ENCODE measurements around the gene SPPL3. TPM values are rescaled to one million over a fixed set of nuclear protein-coding genes. Genes with fewer than 3 reads are reported as not detected.

SPPL3 gene
- total and polyA plus RNA-seq, 2 experiments from 2014 or later, result 10.9 to 27.8 TPM

DNA sequence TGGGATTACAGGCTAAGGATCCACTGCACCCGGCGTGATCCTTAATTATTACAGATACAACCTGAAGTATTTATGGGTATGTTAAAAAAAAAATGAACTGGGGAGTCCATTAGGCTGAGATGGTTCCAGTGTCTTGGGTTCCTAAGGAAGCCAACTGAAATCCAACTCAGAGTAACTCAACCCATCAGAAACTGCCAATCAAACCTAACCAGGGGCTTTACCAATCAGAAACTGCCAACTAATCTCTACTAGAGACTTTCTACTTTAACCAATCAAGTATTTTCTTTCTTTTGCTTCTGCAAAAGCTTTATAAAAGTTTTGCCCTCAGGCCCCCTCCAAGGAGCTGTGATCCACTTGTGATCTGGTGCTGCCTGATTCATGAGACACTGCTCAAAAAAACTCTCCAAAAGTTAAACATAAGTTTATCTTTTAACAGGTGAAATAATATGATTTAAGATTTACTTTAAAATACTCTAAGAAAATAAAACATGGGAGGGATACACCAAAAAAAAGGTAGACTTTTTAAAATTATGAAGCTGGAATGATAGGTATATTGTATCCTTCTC is 90.5 kb downstream of the SPPL3 start (continued):
- TF ChIP-seq, protein P1, sequence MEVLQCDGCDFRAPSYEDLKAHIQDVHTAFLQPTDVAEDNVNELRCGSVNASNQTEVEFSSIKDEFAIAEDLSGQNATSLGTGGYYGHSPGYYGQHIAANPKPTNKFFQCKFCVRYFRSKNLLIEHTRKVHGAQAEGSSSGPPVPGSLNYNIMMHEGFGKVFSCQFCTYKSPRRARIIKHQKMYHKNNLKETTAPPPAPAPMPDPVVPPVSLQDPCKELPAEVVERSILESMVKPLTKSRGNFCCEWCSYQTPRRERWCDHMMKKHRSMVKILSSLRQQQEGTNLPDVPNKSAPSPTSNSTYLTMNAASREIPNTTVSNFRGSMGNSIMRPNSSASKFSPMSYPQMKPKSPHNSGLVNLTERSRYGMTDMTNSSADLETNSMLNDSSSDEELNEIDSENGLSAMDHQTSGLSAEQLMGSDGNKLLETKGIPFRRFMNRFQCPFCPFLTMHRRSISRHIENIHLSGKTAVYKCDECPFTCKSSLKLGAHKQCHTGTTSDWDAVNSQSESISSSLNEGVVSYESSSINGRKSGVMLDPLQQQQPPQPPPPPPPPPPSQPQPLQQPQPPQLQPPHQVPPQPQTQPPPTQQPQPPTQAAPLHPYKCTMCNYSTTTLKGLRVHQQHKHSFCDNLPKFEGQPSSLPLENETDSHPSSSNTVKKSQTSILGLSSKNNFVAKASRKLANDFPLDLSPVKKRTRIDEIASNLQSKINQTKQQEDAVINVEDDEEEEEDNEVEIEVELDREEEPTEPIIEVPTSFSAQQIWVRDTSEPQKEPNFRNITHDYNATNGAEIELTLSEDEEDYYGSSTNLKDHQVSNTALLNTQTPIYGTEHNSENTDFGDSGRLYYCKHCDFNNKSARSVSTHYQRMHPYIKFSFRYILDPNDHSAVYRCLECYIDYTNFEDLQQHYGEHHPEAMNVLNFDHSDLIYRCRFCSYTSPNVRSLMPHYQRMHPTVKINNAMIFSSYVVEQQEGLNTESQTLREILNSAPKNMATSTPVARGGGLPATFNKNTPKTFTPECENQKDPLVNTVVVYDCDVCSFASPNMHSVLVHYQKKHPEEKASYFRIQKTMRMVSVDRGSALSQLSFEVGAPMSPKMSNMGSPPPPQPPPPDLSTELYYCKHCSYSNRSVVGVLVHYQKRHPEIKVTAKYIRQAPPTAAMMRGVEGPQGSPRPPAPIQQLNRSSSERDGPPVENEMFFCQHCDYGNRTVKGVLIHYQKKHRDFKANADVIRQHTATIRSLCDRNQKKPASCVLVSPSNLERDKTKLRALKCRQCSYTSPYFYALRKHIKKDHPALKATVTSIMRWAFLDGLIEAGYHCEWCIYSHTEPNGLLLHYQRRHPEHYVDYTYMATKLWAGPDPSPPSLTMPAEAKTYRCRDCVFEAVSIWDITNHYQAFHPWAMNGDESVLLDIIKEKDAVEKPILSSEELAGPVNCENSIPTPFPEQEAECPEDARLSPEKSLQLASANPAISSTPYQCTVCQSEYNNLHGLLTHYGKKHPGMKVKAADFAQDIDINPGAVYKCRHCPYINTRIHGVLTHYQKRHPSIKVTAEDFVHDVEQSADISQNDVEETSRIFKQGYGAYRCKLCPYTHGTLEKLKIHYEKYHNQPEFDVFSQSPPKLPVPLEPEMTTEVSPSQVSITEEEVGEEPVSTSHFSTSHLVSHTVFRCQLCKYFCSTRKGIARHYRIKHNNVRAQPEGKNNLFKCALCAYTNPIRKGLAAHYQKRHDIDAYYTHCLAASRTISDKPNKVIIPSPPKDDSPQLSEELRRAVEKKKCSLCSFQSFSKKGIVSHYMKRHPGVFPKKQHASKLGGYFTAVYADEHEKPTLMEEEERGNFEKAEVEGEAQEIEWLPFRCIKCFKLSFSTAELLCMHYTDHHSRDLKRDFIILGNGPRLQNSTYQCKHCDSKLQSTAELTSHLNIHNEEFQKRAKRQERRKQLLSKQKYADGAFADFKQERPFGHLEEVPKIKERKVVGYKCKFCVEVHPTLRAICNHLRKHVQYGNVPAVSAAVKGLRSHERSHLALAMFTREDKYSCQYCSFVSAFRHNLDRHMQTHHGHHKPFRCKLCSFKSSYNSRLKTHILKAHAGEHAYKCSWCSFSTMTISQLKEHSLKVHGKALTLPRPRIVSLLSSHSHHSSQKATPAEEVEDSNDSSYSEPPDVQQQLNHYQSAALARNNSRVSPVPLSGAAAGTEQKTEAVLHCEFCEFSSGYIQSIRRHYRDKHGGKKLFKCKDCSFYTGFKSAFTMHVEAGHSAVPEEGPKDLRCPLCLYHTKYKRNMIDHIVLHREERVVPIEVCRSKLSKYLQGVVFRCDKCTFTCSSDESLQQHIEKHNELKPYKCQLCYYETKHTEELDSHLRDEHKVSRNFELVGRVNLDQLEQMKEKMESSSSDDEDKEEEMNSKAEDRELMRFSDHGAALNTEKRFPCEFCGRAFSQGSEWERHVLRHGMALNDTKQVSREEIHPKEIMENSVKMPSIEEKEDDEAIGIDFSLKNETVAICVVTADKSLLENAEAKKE (CRISPR knock-in tag; IDR thresholded peaks at IDR 0.05), result no peak
- no peak for TF ChIP-seq POLR2AphosphoS5 (IDR thresholded peaks at IDR 0.05; ENCODE audit: low read depth)
- no peak for TF ChIP-seq EZH2 (IDR thresholded peaks at IDR 0.05; ENCODE audit: low read depth, unreplicated experiment)
- no peak for TF ChIP-seq CREB1 (CRISPR knock-in tag; IDR thresholded peaks at IDR 0.05; ENCODE audit: low read depth)

DNA sequence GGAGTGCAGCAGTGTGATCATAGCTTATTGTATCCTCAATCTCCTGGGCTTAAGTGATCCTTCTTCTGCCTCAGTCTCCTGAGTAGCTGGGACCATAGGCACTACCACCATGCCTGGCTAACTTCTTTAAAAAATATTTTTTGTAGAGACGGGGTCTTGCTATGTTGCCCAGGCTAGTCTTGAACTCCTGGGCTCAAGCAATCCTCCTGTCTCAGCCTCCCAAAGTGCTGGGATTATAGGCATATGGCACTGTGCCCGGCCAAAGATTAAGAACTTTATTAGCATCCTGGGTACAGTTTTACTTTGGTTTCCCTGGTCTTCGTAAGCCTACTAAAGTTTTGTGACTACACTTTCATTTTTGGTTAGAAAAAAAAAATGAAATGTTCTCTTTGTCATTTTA is 94.1 kb downstream of the SPPL3 start:
- no peaks in the 10 kb centered on the region for H3K4me1 ChIP-seq (ENCODE audit: insufficient read depth)
- H3K9me3 Mint-ChIP-seq, result no peaks in the 10 kb centered on the region
- H3K36me3 ChIP-seq (ENCODE audit: insufficient read depth), result no peaks in the 10 kb centered on the region
- TF ChIP-seq CREB1 (CRISPR knock-in tag; IDR thresholded peaks at IDR 0.05; ENCODE audit: low read depth) (no peak), EZH2phosphoT487 (IDR thresholded peaks at IDR 0.05; ENCODE audit: unreplicated experiment) (no peak), ZNF331 (CRISPR knock-in tag; IDR thresholded peaks at IDR 0.05; ENCODE audit: low read depth) (no peak), JUNB (IDR thresholded peaks at IDR 0.05; ENCODE audit: unreplicated experiment) (no peak)
- TF ChIP-seq, protein P2, sequence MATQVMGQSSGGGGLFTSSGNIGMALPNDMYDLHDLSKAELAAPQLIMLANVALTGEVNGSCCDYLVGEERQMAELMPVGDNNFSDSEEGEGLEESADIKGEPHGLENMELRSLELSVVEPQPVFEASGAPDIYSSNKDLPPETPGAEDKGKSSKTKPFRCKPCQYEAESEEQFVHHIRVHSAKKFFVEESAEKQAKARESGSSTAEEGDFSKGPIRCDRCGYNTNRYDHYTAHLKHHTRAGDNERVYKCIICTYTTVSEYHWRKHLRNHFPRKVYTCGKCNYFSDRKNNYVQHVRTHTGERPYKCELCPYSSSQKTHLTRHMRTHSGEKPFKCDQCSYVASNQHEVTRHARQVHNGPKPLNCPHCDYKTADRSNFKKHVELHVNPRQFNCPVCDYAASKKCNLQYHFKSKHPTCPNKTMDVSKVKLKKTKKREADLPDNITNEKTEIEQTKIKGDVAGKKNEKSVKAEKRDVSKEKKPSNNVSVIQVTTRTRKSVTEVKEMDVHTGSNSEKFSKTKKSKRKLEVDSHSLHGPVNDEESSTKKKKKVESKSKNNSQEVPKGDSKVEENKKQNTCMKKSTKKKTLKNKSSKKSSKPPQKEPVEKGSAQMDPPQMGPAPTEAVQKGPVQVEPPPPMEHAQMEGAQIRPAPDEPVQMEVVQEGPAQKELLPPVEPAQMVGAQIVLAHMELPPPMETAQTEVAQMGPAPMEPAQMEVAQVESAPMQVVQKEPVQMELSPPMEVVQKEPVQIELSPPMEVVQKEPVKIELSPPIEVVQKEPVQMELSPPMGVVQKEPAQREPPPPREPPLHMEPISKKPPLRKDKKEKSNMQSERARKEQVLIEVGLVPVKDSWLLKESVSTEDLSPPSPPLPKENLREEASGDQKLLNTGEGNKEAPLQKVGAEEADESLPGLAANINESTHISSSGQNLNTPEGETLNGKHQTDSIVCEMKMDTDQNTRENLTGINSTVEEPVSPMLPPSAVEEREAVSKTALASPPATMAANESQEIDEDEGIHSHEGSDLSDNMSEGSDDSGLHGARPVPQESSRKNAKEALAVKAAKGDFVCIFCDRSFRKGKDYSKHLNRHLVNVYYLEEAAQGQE (IDR thresholded peaks at IDR 0.05; ENCODE audit: unreplicated experiment), result no peak
- TF ChIP-seq, protein P3, sequence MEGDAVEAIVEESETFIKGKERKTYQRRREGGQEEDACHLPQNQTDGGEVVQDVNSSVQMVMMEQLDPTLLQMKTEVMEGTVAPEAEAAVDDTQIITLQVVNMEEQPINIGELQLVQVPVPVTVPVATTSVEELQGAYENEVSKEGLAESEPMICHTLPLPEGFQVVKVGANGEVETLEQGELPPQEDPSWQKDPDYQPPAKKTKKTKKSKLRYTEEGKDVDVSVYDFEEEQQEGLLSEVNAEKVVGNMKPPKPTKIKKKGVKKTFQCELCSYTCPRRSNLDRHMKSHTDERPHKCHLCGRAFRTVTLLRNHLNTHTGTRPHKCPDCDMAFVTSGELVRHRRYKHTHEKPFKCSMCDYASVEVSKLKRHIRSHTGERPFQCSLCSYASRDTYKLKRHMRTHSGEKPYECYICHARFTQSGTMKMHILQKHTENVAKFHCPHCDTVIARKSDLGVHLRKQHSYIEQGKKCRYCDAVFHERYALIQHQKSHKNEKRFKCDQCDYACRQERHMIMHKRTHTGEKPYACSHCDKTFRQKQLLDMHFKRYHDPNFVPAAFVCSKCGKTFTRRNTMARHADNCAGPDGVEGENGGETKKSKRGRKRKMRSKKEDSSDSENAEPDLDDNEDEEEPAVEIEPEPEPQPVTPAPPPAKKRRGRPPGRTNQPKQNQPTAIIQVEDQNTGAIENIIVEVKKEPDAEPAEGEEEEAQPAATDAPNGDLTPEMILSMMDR (conservative IDR thresholded peaks at IDR 0.05; ENCODE audit: low read depth in 2 of 2), result no peak

More for the DNA sequence above, 94.1 kb downstream of the SPPL3 start:
- no peak overlapping the region for H3K27ac ChIP-seq (ENCODE audit: low read depth)
- H3F3A ChIP-seq (replicated peaks; ENCODE audit: low read depth), result no peaks in the 10 kb centered on the region
- ATAC-seq (no peak), DNase-seq (ENCODE audit: low spot score) (no peak)
- no peak overlapping the region for H3K4me3 ChIP-seq
- H3K27ac Mint-ChIP-seq, result no peak overlapping the region
- H2AFZ ChIP-seq, result no peak overlapping the region
- no peaks in the 10 kb centered on the region for H3K9me2 ChIP-seq (ENCODE audit: insufficient read depth)
- H3K27me3 ChIP-seq (ENCODE audit: insufficient read depth), result no peaks in the 10 kb centered on the region
- H3K4me3 Mint-ChIP-seq, result no peak overlapping the region
- H3K4me1 Mint-ChIP-seq, result peaks cover 6% of the 10 kb centered on the region; the same call in 2 of the 3 replicates
- no peak overlapping the region for H3K4me2 ChIP-seq
- no peaks in the 10 kb centered on the region for H3K27me3 Mint-ChIP-seq (ENCODE audit: insufficient read depth, low read depth, poor library complexity)
- H4K20me1 ChIP-seq (replicated peaks; ENCODE audit: insufficient read depth), result no peaks in the 10 kb centered on the region; the same call in 1 of the 2 replicates
- H3K36me3 Mint-ChIP-seq (ENCODE audit: low read depth), result peaks cover 9% of the 10 kb centered on the region; the same call in 2 of the 3 replicates
- peaks cover 13% of the 10 kb centered on the region for H3K79me2 ChIP-seq (replicated peaks; ENCODE audit: insufficient read depth)

Measured in GM23338 (cell line).